Activated CD4-positive, alpha-beta T cell treated with anti-CD3 and anti-CD28 coated beads, Interleukin-2, amount 50 U/mL, for 16 hours (primary cell): ENCODE measurements around the gene PIGU.

Source experiments
- DNase-seq: peaks from one replicate; pipeline ENCODE4 v3.0.0-alpha.2; 2020

PIGU gene

GRCh38 chr20:34575271-34575670 is 101.6 kb downstream of the PIGU start:
- no peak for DNase-seq

GRCh38 chr20:34574861-34575260 is 102.0 kb downstream of the PIGU start:
- no peak for DNase-seq

GRCh38 chr20:34574426-34574825 is 102.5 kb downstream of the PIGU start:
- no peak for DNase-seq

- no peak for DNase-seq
These were observed 103.2 kb downstream of the PIGU start for GRCh38 chr20:34573541-34574300.

- DNase-seq = no peak
These were observed 105.1 kb downstream of the PIGU start for GRCh38 chr20:34571753-34572152.

GRCh38 chr20:34570859-34571306 is 106.0 kb downstream of the PIGU start:
- no peak for DNase-seq

GRCh38 chr20:34569598-34569997 is 107.3 kb downstream of the PIGU start:
- DNase-seq = no peak

- no peak for DNase-seq
These were observed 108.7 kb downstream of the PIGU start for GRCh38 chr20:34567892-34568865.

GRCh38 chr20:34566978-34567891 is 109.7 kb downstream of the PIGU start:
- no peak for DNase-seq

- no peak for DNase-seq
These were observed 112.1 kb downstream of the PIGU start for GRCh38 chr20:34564833-34565232.

GRCh38 chr20:34562641-34563040 is 114.3 kb downstream of the PIGU start:
- no peak for DNase-seq

GRCh38 chr20:34561661-34562060 is 115.2 kb downstream of the PIGU start:
- DNase-seq = no peak

- no peak for DNase-seq
These were observed 116.3 kb downstream of the PIGU start for GRCh38 chr20:34560614-34561013.

- no peak for DNase-seq
These were observed 116.8 kb downstream of the PIGU start for GRCh38 chr20:34560141-34560523.

GRCh38 chr20:34559311-34560140 is 117.4 kb downstream of the PIGU start:
- DNase-seq = no peak

- peak; percentile 89 for DNase-seq
These were observed 118.3 kb downstream of the PIGU start, which contains the start of gene MAP1LC3A for GRCh38 chr20:34558320-34559218. MAP1LC3A (plus strand) TSS chr20:34558718; CDS start chr20:34558869, 151 bp downstream.

- DNase-seq = no peak
These were observed 119.0 kb downstream of the PIGU start for GRCh38 chr20:34557936-34558319.

GRCh38 chr20:34553366-34553867 is 123.5 kb downstream of the PIGU start:
- DNase-seq = no peak

- no peak for DNase-seq
These were observed 124.3 kb downstream of the PIGU start for GRCh38 chr20:34552569-34552968.

- DNase-seq = no peak
These were observed 127.0 kb downstream of the PIGU start for GRCh38 chr20:34549929-34550305.
